ENCODE results near the gene SLC22A13. TPM values are rescaled to one million over a fixed set of nuclear protein-coding genes. Genes with fewer than 3 reads are reported as not detected.

The SLC22A13 gene
- total RNA-seq, result 1.5 and 1.6 TPM in 2 replicates

DNA sequence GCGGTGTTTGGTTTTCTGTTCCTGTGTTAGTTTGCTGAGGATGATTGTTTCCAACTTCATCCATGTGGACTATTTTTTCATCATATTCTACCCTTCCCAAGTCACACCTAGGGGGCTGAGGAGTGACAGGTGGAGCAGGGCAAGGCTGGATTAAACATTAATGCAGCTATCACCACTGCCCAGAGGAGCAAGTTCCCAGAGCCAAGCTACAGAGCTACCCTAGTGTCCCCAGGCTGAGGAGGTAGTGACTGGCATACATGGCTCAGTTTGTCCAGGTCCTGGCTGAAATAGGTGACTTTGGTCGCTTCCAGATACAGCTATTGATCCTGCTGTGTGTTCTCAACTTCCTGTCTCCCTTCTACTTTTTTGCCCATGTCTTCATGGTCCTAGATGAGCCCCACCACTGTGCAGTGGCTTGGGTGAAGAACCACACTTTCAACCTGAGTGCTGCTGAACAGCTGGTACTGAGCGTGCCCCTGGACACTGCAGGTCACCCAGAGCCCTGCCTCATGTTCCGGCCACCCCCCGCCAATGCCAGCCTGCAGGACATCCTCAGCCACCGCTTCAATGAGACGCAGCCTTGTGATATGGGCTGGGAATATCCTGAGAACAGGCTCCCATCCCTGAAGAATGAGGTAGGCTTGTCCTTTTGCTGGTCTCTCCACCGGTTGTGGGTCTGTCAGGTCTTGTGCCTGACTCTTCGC is at the start of gene SLC22A13:
TSS of gene SLC22A13 (plus strand) at position 209 of the 704 bp plus-strand sequence. CDS start at position 258, 49 bp downstream.

DNA sequence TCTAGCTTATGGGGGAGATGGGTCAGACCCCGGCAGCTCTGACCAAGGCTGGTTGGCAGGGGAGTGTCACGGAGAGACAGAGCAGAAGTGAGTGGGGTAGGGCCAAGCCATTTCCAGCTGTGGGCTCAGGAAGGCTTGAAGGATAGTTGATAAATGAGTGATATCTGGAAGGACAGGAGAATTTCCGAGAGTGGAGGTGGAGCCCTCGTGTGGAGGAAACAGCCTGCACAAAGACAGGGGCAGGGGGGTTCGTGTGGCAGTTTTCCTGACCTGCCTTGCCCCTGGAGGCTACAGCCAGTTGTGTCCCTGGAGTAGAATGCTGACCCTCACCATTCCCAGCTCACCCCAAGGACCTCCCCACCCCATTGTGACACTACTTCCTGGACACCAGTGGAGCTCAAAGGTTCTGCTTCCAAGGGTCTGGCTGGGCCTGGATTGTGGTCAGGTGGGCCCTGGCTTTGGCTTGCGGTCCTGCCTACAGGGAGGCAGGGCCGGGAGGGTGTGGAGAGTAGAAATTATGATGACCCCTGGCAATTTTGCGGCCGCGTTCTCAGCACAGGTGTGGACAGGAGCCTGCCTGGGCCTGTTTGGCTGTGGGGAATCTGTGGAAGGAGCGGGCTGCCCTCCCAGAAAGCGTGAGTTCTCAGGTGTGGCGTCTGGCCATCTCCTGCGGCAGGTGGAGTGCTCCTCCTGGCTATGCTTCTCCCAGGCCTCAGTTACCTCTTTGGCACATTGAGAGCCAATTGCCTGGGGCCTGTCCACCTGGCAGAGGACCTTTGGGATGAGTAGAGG is 16.5 kb downstream of the SLC22A13 start, which contains the start of gene SLC22A14:
TSS of gene SLC22A14 (plus strand) at position 400 of the 792 bp plus-strand sequence. CDS start 23,733 bp downstream, outside the sequence.

Other genes starting within 250 kb of the SLC22A13 start
- 13.4 and 22.0 TPM in 2 replicates for gene PLCD1, start 236.2 kb upstream of the SLC22A13 start, total RNA-seq
- under 0.01 and 0.09 TPM in 2 replicates for gene DLEC1, start 226.6 kb upstream of the SLC22A13 start, total RNA-seq
- 16.9 and 24.3 TPM in 2 replicates for gene ACAA1, start 128.7 kb upstream of the SLC22A13 start, total RNA-seq
- 10.1 and 16.5 TPM in 2 replicates for gene MYD88, start 127.2 kb upstream of the SLC22A13 start, total RNA-seq
- 31.2 and 58.2 TPM in 2 replicates for gene OXSR1, start 100.3 kb upstream of the SLC22A13 start, total RNA-seq
- gene SLC22A14, start 16.5 kb downstream of the SLC22A13 start, total RNA-seq, result 0.59 and 1.2 TPM in 2 replicates
- 3.6 and 6.0 TPM in 2 replicates for gene XYLB, start 81.0 kb downstream of the SLC22A13 start, total RNA-seq
- gene ACVR2B, start 188.1 kb downstream of the SLC22A13 start, total RNA-seq, result 2.2 and 2.4 TPM in 2 replicates
- gene EXOG, start 230.5 kb downstream of the SLC22A13 start, total RNA-seq, result 8.3 and 12.9 TPM in 2 replicates

Measured in smooth muscle cell of the umbilical artery (primary cell).